GM10248 (cell line): Measurements from ENCODE around the gene BBS2.

Source experiments
- CTCF ChIA-PET: fragments of 300-600 bp; sonication (Branson Sonifier 250); formaldehyde crosslinking; extraction: SDS; loops from one replicate; lab custom pipeline; 2021; ENCODE audit warnings: antibody characterized with exemption; lab: Yijun Ruan, JAX
- POLR2A ChIA-PET: fragments of 350-650 bp; sonication (Branson Sonifier 250); formaldehyde crosslinking; extraction: SDS; loops from one replicate; lab custom pipeline; 2020; ENCODE audit warnings: antibody characterized with exemption; lab: Yijun Ruan, JAX
- DNase-seq: peaks from one replicate; pipeline ENCODE4 v3.0.0; 2012; ENCODE audit errors: extremely low spot score
- CTCF ChIP-seq: IDR thresholded peaks from 2 replicates; pipeline ENCODE4 v1.5.1; 2012; ENCODE audit warnings: mild to moderate bottlenecking, low read depth; ENCODE audit errors: extremely low read depth, missing control alignments, control extremely low read depth

Gene BBS2

GRCh38 chr16:56477096-56477878, 42.5 kb downstream of the BBS2 start:
- ChIA-PET POLR2A (no interaction called here), CTCF (no interaction called here)
- no peak for TF ChIP-seq CTCF
- no peak for DNase-seq

GRCh38 chr16:56475201-56475600, 44.6 kb downstream of the BBS2 start:
- ChIA-PET POLR2A (no interaction called here), CTCF (interaction anchor here (1.4 to 1.5 kb wide), 2 partner anchors 10 to 156 kb away, joined by 4 to 5 read pairs; no protein-coding TSS in a partner anchor)
- no peak for TF ChIP-seq CTCF
- DNase-seq: no peak

GRCh38 chr16:56470666-56471065, 49.2 kb downstream of the BBS2 start:
- ChIA-PET POLR2A (no interaction called here), CTCF (no interaction called here)
- no peak for TF ChIP-seq CTCF
- DNase-seq: no peak

- TF ChIP-seq CTCF: no peak
- CTCF ChIA-PET: no interaction called here
- DNase-seq: no peak
- POLR2A ChIA-PET: no interaction called here
Observed at GRCh38 chr16:56470232-56470631, 49.6 kb downstream of the BBS2 start.

- CTCF ChIA-PET: no interaction called here
- no peak for DNase-seq
- POLR2A ChIA-PET: no interaction called here
- no peak for TF ChIP-seq CTCF
Observed at GRCh38 chr16:56469748-56470147, 50.1 kb downstream of the BBS2 start.

- ChIA-PET CTCF (interaction anchor here (1.2 kb wide), 1 partner anchor 13 kb away, joined by 3 read pairs; no protein-coding TSS in a partner anchor), POLR2A (no interaction called here)
- no peak for DNase-seq
- TF ChIP-seq CTCF: no peak
Observed at GRCh38 chr16:56468800-56469199, 51.0 kb downstream of the BBS2 start.

GRCh38 chr16:56466344-56466743, 53.5 kb downstream of the BBS2 start:
- CTCF ChIA-PET: no interaction called here
- no peak for DNase-seq
- TF ChIP-seq CTCF: no peak
- POLR2A ChIA-PET: interaction anchor here (0.9 kb wide), 1 partner anchor 15 kb away, joined by 3 read pairs; the partner anchor contains the start of genes NUDT21 and OGFOD1
